Measurements from ENCODE around the gene SLC30A1. TPM values are rescaled to one million over a fixed set of nuclear protein-coding genes. Genes with fewer than 3 reads are reported as not detected.

Gene SLC30A1
- total RNA-seq, 6 experiments from 2014 or later, result 23.6 to 27.5 (median 25.7) TPM

DNA sequence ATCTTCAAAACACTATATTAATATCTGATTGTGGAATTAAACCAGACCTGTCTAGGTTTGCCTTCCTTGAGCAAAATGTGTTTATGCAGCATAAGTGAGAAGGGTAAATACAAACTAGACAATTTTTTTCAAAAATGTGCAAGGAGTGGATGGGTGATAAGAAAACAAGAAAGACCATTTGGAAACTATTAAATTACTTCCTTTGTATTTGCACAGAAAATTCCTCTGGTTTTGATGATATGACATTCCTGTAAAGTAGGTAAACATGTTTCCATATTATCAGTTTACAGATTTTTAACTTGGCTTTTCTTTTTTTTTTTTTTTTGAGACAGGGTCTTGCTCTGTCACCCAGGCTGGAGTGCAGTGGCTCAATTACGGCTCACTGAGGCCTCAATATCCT lies 24.8 kb upstream of the SLC30A1 start:
- no peak overlapping the region for H3K4me3 Mint-ChIP-seq
- H3K4me1 Mint-ChIP-seq (ENCODE audit: low read depth), result peaks cover 28% of the 10 kb centered on the region
- no peak for TF ChIP-seq CTCF (IDR thresholded peaks at IDR 0.05)
- no peak for DNase-seq
- H3K9me3 Mint-ChIP-seq, result no peaks in the 10 kb centered on the region
- peaks cover 4% of the 10 kb centered on the region for H3K27me3 Mint-ChIP-seq (ENCODE audit: insufficient read depth)
- H3K27ac Mint-ChIP-seq, result 0 out of 2 replicates have a peak overlapping the region, but pooled peaks have one; percentile 17
- no peaks in the 10 kb centered on the region for H3K36me3 Mint-ChIP-seq (ENCODE audit: low read depth)

- Mint-ChIP-seq H3K27me3 (ENCODE audit: insufficient read depth) (peaks cover 4% of the 10 kb centered on the region), H3K9me3 (no peaks in the 10 kb centered on the region), H3K36me3 (ENCODE audit: low read depth) (no peaks in the 10 kb centered on the region), H3K4me1 (ENCODE audit: low read depth) (peaks cover 32% of the 10 kb centered on the region), H3K27ac (peak overlapping the region; percentile 17; the same call in 1 of the 2 replicates), H3K4me3 (no peak overlapping the region)
- TF ChIP-seq CTCF (IDR thresholded peaks at IDR 0.05), result no peak
- peak; percentile 41 for DNase-seq
These were observed 24.3 kb upstream of the SLC30A1 start for GRCh38 chr1:211603191-211603701.

DNA sequence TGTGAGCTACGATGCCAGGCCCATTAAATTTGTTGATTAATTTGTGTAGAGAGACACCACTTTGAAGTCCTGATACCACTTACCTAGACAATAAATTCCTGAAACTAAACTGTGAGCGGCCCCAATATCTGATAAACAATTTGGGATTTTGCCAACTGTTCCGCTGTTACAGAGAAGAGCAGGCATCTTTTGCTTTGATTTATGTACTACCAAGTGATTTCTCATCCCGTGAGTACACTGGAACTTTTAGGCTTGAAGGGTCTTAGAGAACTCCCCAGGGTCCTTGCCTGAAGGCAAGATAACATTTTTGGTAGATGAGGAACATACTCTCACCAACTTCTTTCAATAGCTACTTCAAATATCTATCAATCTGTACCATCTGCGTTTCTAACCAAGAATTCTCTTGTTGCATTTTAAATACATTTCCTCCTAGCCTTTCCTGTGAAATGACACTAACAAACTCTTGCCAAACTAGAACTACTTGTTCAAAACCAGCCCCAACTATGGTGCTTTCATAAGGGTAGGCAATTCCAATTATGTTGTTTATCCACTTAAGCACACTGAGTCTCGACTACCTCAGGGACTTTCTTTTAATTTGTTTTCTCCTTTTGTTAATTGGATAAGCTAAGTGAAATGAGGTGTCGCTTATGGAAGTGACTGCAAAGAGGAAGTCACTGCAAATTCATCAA lies 23.2 kb upstream of the SLC30A1 start:
- TF ChIP-seq CTCF (IDR thresholded peaks at IDR 0.05), result no peak
- no peak overlapping the region for H3K27ac Mint-ChIP-seq
- H3K36me3 Mint-ChIP-seq (ENCODE audit: low read depth), result no peaks in the 10 kb centered on the region
- no peak for DNase-seq
- H3K9me3 Mint-ChIP-seq, result no peaks in the 10 kb centered on the region
- H3K4me3 Mint-ChIP-seq, result no peak overlapping the region
- peaks cover 4% of the 10 kb centered on the region for H3K27me3 Mint-ChIP-seq (ENCODE audit: insufficient read depth)
- H3K4me1 Mint-ChIP-seq (ENCODE audit: low read depth), result peaks cover 43% of the 10 kb centered on the region

GRCh38 chr1:211601159-211601558 lies 22.2 kb upstream of the SLC30A1 start:
- H3K27me3 Mint-ChIP-seq (ENCODE audit: insufficient read depth), result peaks cover 2% of the 10 kb centered on the region

GRCh38 chr1:211599250-211599649 lies 20.3 kb upstream of the SLC30A1 start:
- H3K9me3 Mint-ChIP-seq, result no peaks in the 10 kb centered on the region
- no peak overlapping the region for H3K27ac Mint-ChIP-seq
- no peak for DNase-seq
- no peak overlapping the region for H3K4me3 Mint-ChIP-seq
- TF ChIP-seq CTCF (IDR thresholded peaks at IDR 0.05), result no peak
- H3K4me1 Mint-ChIP-seq (ENCODE audit: low read depth), result peaks cover 42% of the 10 kb centered on the region
- H3K27me3 Mint-ChIP-seq (ENCODE audit: insufficient read depth), result peaks cover 1% of the 10 kb centered on the region
- H3K36me3 Mint-ChIP-seq (ENCODE audit: low read depth), result no peaks in the 10 kb centered on the region

More at GRCh38 chr1:211601159-211601558, 22.2 kb upstream of the SLC30A1 start:
- H3K36me3 Mint-ChIP-seq (ENCODE audit: low read depth), result no peaks in the 10 kb centered on the region
- no peak for TF ChIP-seq CTCF (IDR thresholded peaks at IDR 0.05)
- H3K27ac Mint-ChIP-seq, result no peak overlapping the region
- peaks cover 44% of the 10 kb centered on the region for H3K4me1 Mint-ChIP-seq (ENCODE audit: low read depth)
- no peak for DNase-seq
- H3K4me3 Mint-ChIP-seq, result no peak overlapping the region
- no peaks in the 10 kb centered on the region for H3K9me3 Mint-ChIP-seq
